HEK293T (cell line): ENCODE data around the gene MAD1L1.

Experiments used
- ARNT ChIP-seq: fragments of 450-650 bp; IDR thresholded peaks from 2 replicates; pipeline ENCODE4 v1.6.1; 2017; ENCODE audit warnings: mild to moderate bottlenecking
- CTBP1 ChIP-seq: fragments of 450-650 bp; IDR thresholded peaks from 2 replicates; pipeline ENCODE4 v1.6.1; 2016; ENCODE audit warnings: borderline replicate concordance
- ELF4 ChIP-seq: fragments of 450-650 bp; IDR thresholded peaks from 2 replicates; pipeline ENCODE4 v1.6.1; 2017; ENCODE audit warnings: antibody characterized with exemption
- FOXA1 ChIP-seq: fragments of 450-650 bp; IDR thresholded peaks from 2 replicates; pipeline ENCODE4 v1.6.1; 2016; ENCODE audit warnings: mild to moderate bottlenecking
- FOXM1 ChIP-seq: fragments of 450-650 bp; IDR thresholded peaks from 2 replicates; pipeline ENCODE4 v1.6.1; 2017; ENCODE audit warnings: mild to moderate bottlenecking, borderline replicate concordance
- HDGF ChIP-seq: fragments of 450-650 bp; IDR thresholded peaks from 2 replicates; pipeline ENCODE4 v1.6.1; 2017; ENCODE audit warnings: antibody characterized with exemption, borderline replicate concordance
- L3MBTL2 ChIP-seq: fragments of 450-650 bp; conservative IDR thresholded peaks from 2 replicates; pipeline ENCODE4 v1.6.1; 2016; ENCODE audit warnings: mild to moderate bottlenecking
- NFRKB ChIP-seq: fragments of 450-650 bp; IDR thresholded peaks from 2 replicates; pipeline ENCODE4 v1.6.1; 2016; ENCODE audit warnings: mild to moderate bottlenecking, moderate library complexity
- SP1 ChIP-seq: fragments of 450-650 bp; IDR thresholded peaks from 2 replicates; pipeline ENCODE4 v1.6.1; 2017
- SUZ12 ChIP-seq: fragments of 450-650 bp; IDR thresholded peaks from 2 replicates; pipeline ENCODE4 v1.6.1; 2016; ENCODE audit warnings: mild to moderate bottlenecking
- TARDBP ChIP-seq: fragments of 450-650 bp; IDR thresholded peaks from 2 replicates; pipeline ENCODE4 v1.6.1; 2016
- ZNF384 ChIP-seq: fragments of 450-650 bp; IDR thresholded peaks from 2 replicates; pipeline ENCODE4 v1.6.1; 2016

- TF ChIP-seq FOXM1 (no peak), HDGF (no peak), SUZ12 (no peak), SP1 (no peak), ZNF384 (no peak), ARNT (no peak), FOXA1 (no peak), ELF4 (no peak), CTBP1 (no peak), NFRKB (no peak), L3MBTL2 (no peak), TARDBP (no peak)
These were observed 91.7 kb downstream of the MAD1L1 start for GRCh38 chr7:2141021-2141410.
